HG02870 (cell line): ENCODE data around the gene MYBPH.

Source experiments
- ATAC-seq: cut with Tn5 transposase; IDR thresholded peaks from one replicate; pipeline ENCODE4 v1.9.1; 2021; ENCODE audit warnings: mild to moderate bottlenecking, moderate library complexity; ENCODE audit not compliant: unreplicated experiment

The MYBPH gene

GRCh38 chr1:203167026-203167912, 8.4 kb downstream of the MYBPH start:
- no peak for ATAC-seq

- ATAC-seq, result no peak
Observed at GRCh38 chr1:203166192-203166940, 9.3 kb downstream of the MYBPH start.

GRCh38 chr1:203165800-203166161, 9.8 kb downstream of the MYBPH start:
- no peak for ATAC-seq

- no peak for ATAC-seq
Observed at GRCh38 chr1:203165101-203165799, 10.4 kb downstream of the MYBPH start.

- ATAC-seq, result no peak
Observed at GRCh38 chr1:203163891-203164635, 11.6 kb downstream of the MYBPH start.

GRCh38 chr1:203162403-203162802, 13.2 kb downstream of the MYBPH start:
- no peak for ATAC-seq

GRCh38 chr1:203161703-203162102, 13.9 kb downstream of the MYBPH start:
- no peak for ATAC-seq

- ATAC-seq, result no peak
Observed at GRCh38 chr1:203161175-203161574, 14.5 kb downstream of the MYBPH start.

- ATAC-seq, result no peak
Observed at GRCh38 chr1:203159844-203160243, 15.8 kb downstream of the MYBPH start.

GRCh38 chr1:203158960-203159665, 16.5 kb downstream of the MYBPH start:
- no peak for ATAC-seq

GRCh38 chr1:203158423-203158822, 17.2 kb downstream of the MYBPH start:
- ATAC-seq, result no peak

- no peak for ATAC-seq
Observed at GRCh38 chr1:203156280-203156679, 19.3 kb downstream of the MYBPH start.

- ATAC-seq, result no peak
Observed at GRCh38 chr1:203153989-203154821, 21.4 kb downstream of the MYBPH start.

GRCh38 chr1:203153051-203153988, 22.3 kb downstream of the MYBPH start:
- ATAC-seq, result no peak

GRCh38 chr1:203152158-203153034, 23.2 kb downstream of the MYBPH start:
- no peak for ATAC-seq

GRCh38 chr1:203151362-203152157, 24.1 kb downstream of the MYBPH start:
- no peak for ATAC-seq
